A549 (cell line): ENCODE results near the gene TTC8.

Experiments used
- BCL3 ChIP-seq: fragments of >200 bp; sonication (Bioruptor Twin); formaldehyde crosslinking; IDR thresholded peaks from 3 replicates; pipeline ENCODE4 v1.6.1; 2016
- BHLHE40 ChIP-seq: IDR thresholded peaks from 2 replicates; pipeline ENCODE4 v1.6.1; 2012; ENCODE audit warnings: low read depth, low read length, inconsistent platforms
- CEBPB ChIP-seq, 2 experiments: fragments of >200 bp in 1 of 2; sonication (Bioruptor Twin) in 1 of 2; formaldehyde crosslinking in 1 of 2; IDR thresholded peaks; 2 replicates each; pipeline ENCODE4 v1.6.1; 2012 to 2016
- CTCF ChIP-seq: fragments of >200 bp; sonication (Bioruptor Twin); formaldehyde crosslinking; IDR thresholded peaks from 3 replicates; pipeline ENCODE4 v1.5.1; 2016
- HDAC2 ChIP-seq: fragments of 200-600 bp; sonication (generic); IDR thresholded peaks from 2 replicates; pipeline ENCODE4 v1.6.1; 2016
- HMGXB4 ChIP-seq: fragments of 250-450 bp; sonication (Bioruptor Pico); IDR thresholded peaks from 2 replicates; pipeline ENCODE4 v1.5.0; 2021; ENCODE audit warnings: mild to moderate bottlenecking, moderate library complexity, borderline replicate concordance
- KDM1A ChIP-seq: fragments of 200-600 bp; sonication (generic); IDR thresholded peaks from 2 replicates; pipeline ENCODE4 v1.6.1; 2016; ENCODE audit warnings: low read depth, mild to moderate bottlenecking
- NR3C1 ChIP-seq: fragments of >200 bp; sonication (Bioruptor Twin); formaldehyde crosslinking; IDR thresholded peaks from 3 replicates; pipeline ENCODE4 v1.6.1; 2017
- PBX3 ChIP-seq: IDR thresholded peaks from 2 replicates; pipeline ENCODE4 v1.6.1; 2012
- PHF8 ChIP-seq: fragments of 200-600 bp; sonication (generic); IDR thresholded peaks from 2 replicates; pipeline ENCODE4 v1.6.1; 2016; ENCODE audit warnings: low read depth, mild to moderate bottlenecking, antibody characterized with exemption, moderate library complexity, borderline replicate concordance
- POLR2A ChIP-seq: IDR thresholded peaks from 2 replicates; pipeline ENCODE4 v1.6.1; 2012; ENCODE audit warnings: mild to moderate bottlenecking, low read length
- RAD21 ChIP-seq, 2 experiments: fragments of >200 bp in 1 of 2; sonication (Bioruptor Twin) in 1 of 2; formaldehyde crosslinking in 1 of 2; IDR thresholded peaks in 1 of 2; conservative IDR thresholded peaks in 1 of 2; 2 replicates in 1 of 2; 3 replicates in 1 of 2; pipeline ENCODE4 v1.6.1; 2012 to 2018; ENCODE audit warnings: inconsistent platforms in 1 of 2
- RFX5 ChIP-seq: fragments of 450-650 bp; IDR thresholded peaks from 2 replicates; pipeline ENCODE4 v1.7.1; 2014; ENCODE audit warnings: antibody characterized with exemption, mild to moderate bottlenecking, moderate library complexity
- SMC3 ChIP-seq: fragments of >200 bp; sonication (Bioruptor Twin); formaldehyde crosslinking; IDR thresholded peaks from 3 replicates; pipeline ENCODE4 v1.6.1; 2018; ENCODE audit warnings: inconsistent platforms

GRCh38 chr14:88834883-88835431 is 10.5 kb downstream of the TTC8 start:
- TF ChIP-seq HDAC2 (no peak), CTCF (no peak), BCL3 (no peak), BHLHE40 (no peak), PHF8 (no peak), NR3C1 (no peak), PBX3 (no peak), HMGXB4 (CRISPR knock-in tag) (no peak), RAD21 (conservative IDR thresholded peaks at IDR 0.05 in 1 of 2, IDR thresholded peaks at IDR 0.05 in 1 of 2) (no peak), SMC3 (no peak), CEBPB (IDR thresholded peaks at IDR 0.05) (no peak), RFX5 (no peak), POLR2A (no peak), KDM1A (no peak)
